ENCODE results near the gene RBM39. TPM values are rescaled to one million over a fixed set of nuclear protein-coding genes. Genes with fewer than 3 reads are reported as not detected.
"Not testable (repeated sequence)": the region's sequence is repeated elsewhere in the genome, so short reads cannot be mapped to it uniquely, and the experiment has no call there.

RBM39 gene
- polyA plus RNA-seq, 3 donors: 89.5 to 209 (median 98.0) TPM

DNA sequence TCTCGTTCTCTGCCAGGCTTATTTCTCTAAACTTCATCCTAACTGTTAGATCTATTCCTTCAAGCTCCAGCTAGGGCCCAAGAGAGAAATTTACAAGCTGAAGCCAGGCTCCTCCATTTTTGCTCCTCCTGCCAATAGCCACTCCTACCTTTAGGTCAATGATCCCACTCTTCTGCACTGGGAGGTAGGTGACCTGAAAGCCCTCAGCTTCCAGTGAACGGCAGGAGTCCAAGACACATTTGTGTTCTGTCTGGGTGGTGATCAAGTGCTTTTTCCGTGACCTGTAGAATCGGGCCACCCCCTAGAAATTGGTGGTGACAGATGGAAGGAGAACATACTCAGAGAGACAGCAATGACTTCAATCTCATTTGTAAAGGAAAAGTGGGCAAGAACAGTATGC lies 51.8 kb downstream of the RBM39 start:
- no peak overlapping the region for H3K9ac ChIP-seq (ENCODE audit: insufficient read depth, low read length, poor library complexity, severe bottlenecking)
- Mint-ChIP-seq H3K4me1 (no peaks in the 10 kb centered on the region), H3K36me3 (peaks cover 49 to 83% of the 10 kb centered on the region in 2 donors), H3K27me3 (ENCODE audit: low read depth in 3 of 3) (peaks cover 0 to 1% (median 0%) of the 10 kb centered on the region in 3 donors), H3K27ac (no peak overlapping the region), H3K4me3 (no peak overlapping the region), H3K9me3 (peaks cover 0 to 7% (median under 1%) of the 10 kb centered on the region in 7 donors)
- H3K9me3 ChIP-seq (replicated peaks in 1 of 2; ENCODE audit: control insufficient read depth in 1 of 2, insufficient read depth in 1 of 2, low read length in 2 of 2): no peaks in the 10 kb centered on the region
- H2AFZ ChIP-seq (ENCODE audit: insufficient read depth, low read depth, low read length, poor library complexity, severe bottlenecking): no peak overlapping the region
- TF ChIP-seq, protein P1, sequence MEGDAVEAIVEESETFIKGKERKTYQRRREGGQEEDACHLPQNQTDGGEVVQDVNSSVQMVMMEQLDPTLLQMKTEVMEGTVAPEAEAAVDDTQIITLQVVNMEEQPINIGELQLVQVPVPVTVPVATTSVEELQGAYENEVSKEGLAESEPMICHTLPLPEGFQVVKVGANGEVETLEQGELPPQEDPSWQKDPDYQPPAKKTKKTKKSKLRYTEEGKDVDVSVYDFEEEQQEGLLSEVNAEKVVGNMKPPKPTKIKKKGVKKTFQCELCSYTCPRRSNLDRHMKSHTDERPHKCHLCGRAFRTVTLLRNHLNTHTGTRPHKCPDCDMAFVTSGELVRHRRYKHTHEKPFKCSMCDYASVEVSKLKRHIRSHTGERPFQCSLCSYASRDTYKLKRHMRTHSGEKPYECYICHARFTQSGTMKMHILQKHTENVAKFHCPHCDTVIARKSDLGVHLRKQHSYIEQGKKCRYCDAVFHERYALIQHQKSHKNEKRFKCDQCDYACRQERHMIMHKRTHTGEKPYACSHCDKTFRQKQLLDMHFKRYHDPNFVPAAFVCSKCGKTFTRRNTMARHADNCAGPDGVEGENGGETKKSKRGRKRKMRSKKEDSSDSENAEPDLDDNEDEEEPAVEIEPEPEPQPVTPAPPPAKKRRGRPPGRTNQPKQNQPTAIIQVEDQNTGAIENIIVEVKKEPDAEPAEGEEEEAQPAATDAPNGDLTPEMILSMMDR (IDR thresholded peaks at IDR 0.05): no peak
- H3K4me3 ChIP-seq (replicated peaks in 1 of 3; ENCODE audit: low read depth in 2 of 3, low read length in 3 of 3): no peak overlapping the region
- no peak overlapping the region for H3K27ac ChIP-seq (ENCODE audit: low read depth in 1 of 2, low read length in 2 of 2)
- no peaks in the 10 kb centered on the region for H3K27me3 ChIP-seq (ENCODE audit: control insufficient read depth in 2 of 2, insufficient read depth in 2 of 2, low read length in 2 of 2)
- H3K79me2 ChIP-seq (ENCODE audit: insufficient read depth, low read length): no peaks in the 10 kb centered on the region
- H3K4me2 ChIP-seq (replicated peaks; ENCODE audit: extremely low read depth, low read length, poor library complexity, severe bottlenecking): no peak overlapping the region
- WGBS (ENCODE audit: insufficient coverage): 100% methylated on average over 1 of the region's 4 CpGs
- no peaks in the 10 kb centered on the region for H3K4me1 ChIP-seq (ENCODE audit: control insufficient read depth in 1 of 2, insufficient read depth in 2 of 2, low read length in 2 of 2)
- DNase-seq: no peak
- H4K20me1 ChIP-seq (ENCODE audit: insufficient read depth, low read length): no peaks in the 10 kb centered on the region
- intact Hi-C loops (cut with micrococcal nuclease): no loop called here
- peaks cover 58 to 65% of the 10 kb centered on the region in 2 donors for H3K36me3 ChIP-seq (replicated peaks in 1 of 2; ENCODE audit: control insufficient read depth in 1 of 2, insufficient read depth in 2 of 2, low read length in 2 of 2)

DNA sequence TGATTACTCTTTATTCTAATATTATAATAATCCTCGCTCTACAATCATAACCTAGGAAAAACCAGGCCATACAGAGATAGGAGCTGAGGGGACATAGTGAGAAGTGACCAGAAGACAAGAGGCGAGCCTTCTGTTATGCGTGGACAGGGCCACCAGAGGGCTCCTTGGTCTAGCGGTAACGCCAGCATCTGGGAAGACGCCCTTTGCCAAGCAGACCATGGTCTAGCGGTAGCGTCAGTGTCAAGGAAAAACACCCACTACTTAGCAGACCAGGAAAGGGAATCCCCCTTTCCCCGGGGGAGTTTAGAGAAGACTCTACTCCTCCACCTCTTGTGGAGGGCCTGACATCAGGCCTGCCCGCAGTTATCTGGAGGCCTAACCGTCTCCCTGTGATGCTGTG lies 55.2 kb downstream of the RBM39 start:
- H3K9me3 Mint-ChIP-seq; H3K4me1 Mint-ChIP-seq; H3K4me3 Mint-ChIP-seq; intact Hi-C loops (cut with micrococcal nuclease); DNase-seq; H3K27ac Mint-ChIP-seq; H3K4me3 ChIP-seq (replicated peaks in 1 of 3; ENCODE audit: low read depth in 2 of 3, low read length in 3 of 3); H2AFZ ChIP-seq (ENCODE audit: insufficient read depth, low read depth, low read length, poor library complexity, severe bottlenecking); H3K27me3 Mint-ChIP-seq (ENCODE audit: low read depth in 3 of 3); H3K27me3 ChIP-seq (ENCODE audit: control insufficient read depth in 2 of 2, insufficient read depth in 2 of 2, low read length in 2 of 2); H3K4me2 ChIP-seq (replicated peaks; ENCODE audit: extremely low read depth, low read length, poor library complexity, severe bottlenecking); H3K9ac ChIP-seq (ENCODE audit: insufficient read depth, low read length, poor library complexity, severe bottlenecking); H3K27ac ChIP-seq (ENCODE audit: low read depth in 1 of 2, low read length in 2 of 2); H3K4me1 ChIP-seq (ENCODE audit: control insufficient read depth in 1 of 2, insufficient read depth in 2 of 2, low read length in 2 of 2); H4K20me1 ChIP-seq (ENCODE audit: insufficient read depth, low read length); H3K9me3 ChIP-seq (replicated peaks in 1 of 2; ENCODE audit: control insufficient read depth in 1 of 2, insufficient read depth in 1 of 2, low read length in 2 of 2); H3K79me2 ChIP-seq (ENCODE audit: insufficient read depth, low read length): not testable (repeated sequence)
- peaks cover 41 to 56% of the 10 kb centered on the region in 2 donors for H3K36me3 ChIP-seq (replicated peaks in 1 of 2; ENCODE audit: control insufficient read depth in 1 of 2, insufficient read depth in 2 of 2, low read length in 2 of 2)
- 99% methylated on average over 9 of the region's 11 CpGs for WGBS (ENCODE audit: insufficient coverage)
- peaks cover 41 to 72% of the 10 kb centered on the region in 2 donors for H3K36me3 Mint-ChIP-seq

DNA sequence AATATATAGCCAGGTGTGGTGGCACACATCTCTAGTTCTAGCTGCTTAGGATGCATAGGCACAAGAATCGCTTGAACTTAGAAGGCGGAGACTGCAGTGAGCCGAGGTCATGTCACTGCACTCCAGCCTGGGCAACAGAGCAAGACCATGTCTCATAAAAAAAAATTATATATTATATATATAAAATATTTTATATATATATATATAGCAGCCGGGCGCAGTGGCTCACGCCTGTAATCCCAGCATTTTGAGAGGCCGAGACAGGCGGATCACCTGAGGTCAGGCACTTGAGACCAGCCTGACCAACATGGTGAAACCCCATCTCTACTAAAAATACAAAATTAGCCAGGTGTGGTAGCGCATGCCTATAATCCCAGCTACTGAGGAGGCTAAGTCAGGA lies 56.7 kb downstream of the RBM39 start:
- H3K27me3 Mint-ChIP-seq (ENCODE audit: low read depth in 3 of 3); H3K79me2 ChIP-seq (ENCODE audit: insufficient read depth, low read length); H3K4me1 Mint-ChIP-seq; H3K4me1 ChIP-seq (ENCODE audit: control insufficient read depth in 1 of 2, insufficient read depth in 2 of 2, low read length in 2 of 2); H3K27me3 ChIP-seq (ENCODE audit: control insufficient read depth in 2 of 2, insufficient read depth in 2 of 2, low read length in 2 of 2); H3K9me3 ChIP-seq (replicated peaks in 1 of 2; ENCODE audit: control insufficient read depth in 1 of 2, insufficient read depth in 1 of 2, low read length in 2 of 2); H3K9ac ChIP-seq (ENCODE audit: insufficient read depth, low read length, poor library complexity, severe bottlenecking); H2AFZ ChIP-seq (ENCODE audit: insufficient read depth, low read depth, low read length, poor library complexity, severe bottlenecking); H3K27ac ChIP-seq (ENCODE audit: low read depth in 1 of 2, low read length in 2 of 2); H3K4me2 ChIP-seq (replicated peaks; ENCODE audit: extremely low read depth, low read length, poor library complexity, severe bottlenecking); H4K20me1 ChIP-seq (ENCODE audit: insufficient read depth, low read length); H3K27ac Mint-ChIP-seq; DNase-seq; H3K4me3 ChIP-seq (replicated peaks in 1 of 3; ENCODE audit: low read depth in 2 of 3, low read length in 3 of 3); intact Hi-C loops (cut with micrococcal nuclease); H3K9me3 Mint-ChIP-seq; H3K4me3 Mint-ChIP-seq: not testable (repeated sequence)
- peaks cover 32 to 45% of the 10 kb centered on the region in 2 donors for H3K36me3 ChIP-seq (replicated peaks in 1 of 2; ENCODE audit: control insufficient read depth in 1 of 2, insufficient read depth in 2 of 2, low read length in 2 of 2)
- WGBS (ENCODE audit: insufficient coverage): no CpG with 5 or more reads among the region's 9 CpGs
- H3K36me3 Mint-ChIP-seq: peaks cover 35 to 60% of the 10 kb centered on the region in 2 donors

Data from CD14-positive monocyte (primary cell).